AG04449 (cell line): ENCODE data around the gene MPP2.

ENCODE experiments used
- CTCF ChIA-PET: fragments of 350-600 bp; formaldehyde crosslinking; extraction: SDS; loops from one replicate; lab custom pipeline; 2021; ENCODE audit warnings: antibody characterized with exemption; lab: Yijun Ruan, JAX
- POLR2A ChIA-PET: fragments of 400-600, 350-600 bp; formaldehyde crosslinking; extraction: SDS; loops from one replicate; lab custom pipeline; 2020; ENCODE audit warnings: antibody characterized with exemption, inconsistent platforms; lab: Yijun Ruan, JAX
- DNase-seq: peaks from one replicate; pipeline ENCODE4 v3.0.0-alpha.2; 2010; ENCODE audit warnings: low read depth, low spot score
- H3K4me3 ChIP-seq: 2 replicates; pipeline ENCODE4 v1.5.1; 2011; ENCODE audit warnings: low read depth, mild to moderate bottlenecking, control low read depth, low read length
- CTCF ChIP-seq: IDR thresholded peaks from one replicate; pipeline ENCODE4 v1.5.1; 2011; ENCODE audit warnings: mild to moderate bottlenecking, moderate library complexity, low read length, control low read depth, inconsistent platforms; ENCODE audit not compliant: insufficient read depth; ENCODE audit errors: missing control alignments

MPP2 gene

GRCh38 chr17:43911904-43912303 is 4.6 kb upstream of the MPP2 start:
- CTCF ChIA-PET, result interaction anchor here (0.6 to 6.7 kb wide), 8 partner anchors 8 to 85 kb away, joined by 3 to 66 read pairs (median 8); no protein-coding TSS in a partner anchor
- POLR2A ChIA-PET, result no interaction called here
- no peak for TF ChIP-seq CTCF
- H3K4me3 ChIP-seq, result no peak overlapping the region
- no peak for DNase-seq

- ChIA-PET CTCF (interaction anchor here (0.9 to 6.7 kb wide), 35 partner anchors 8 to 728 kb away, joined by 3 to 66 read pairs (median 5); partner anchors contain the start of genes CD300LG, PPY and PYY), POLR2A (no interaction called here)
- no peak overlapping the region for H3K4me3 ChIP-seq
- no peak for DNase-seq
- no peak for TF ChIP-seq CTCF
Observed at GRCh38 chr17:43909537-43910231, 2.3 kb upstream of the MPP2 start.

- no peak for TF ChIP-seq CTCF
- ChIA-PET POLR2A (interaction anchor here (1.6 kb wide), 1 partner anchor 158 kb away, joined by 3 read pairs; the partner anchor contains the start of gene LSM12), CTCF (interaction anchor here (1.0 to 6.7 kb wide), 22 partner anchors 7 to 615 kb away, joined by 3 to 66 read pairs (median 4); no protein-coding TSS in a partner anchor)
- DNase-seq, result no peak
- peak overlapping the region; percentile 74 for H3K4me3 ChIP-seq
Observed at GRCh38 chr17:43907998-43908721, 824 bp upstream of the MPP2 start.

GRCh38 chr17:43906951-43907424 is 348 bp downstream of the MPP2 start:
- DNase-seq, result no peak
- POLR2A ChIA-PET, result interaction anchor here (0.6 kb wide), 2 partner anchors 19 to 54 kb away, joined by 3 read pairs; no protein-coding TSS in a partner anchor
- CTCF ChIA-PET, result interaction anchor here (0.8 to 6.7 kb wide), 13 partner anchors 10 to 136 kb away, joined by 3 to 66 read pairs (median 5); partner anchors contain the start of gene CD300LG
- peak overlapping the region; percentile 74 for H3K4me3 ChIP-seq
- TF ChIP-seq CTCF, result no peak

GRCh38 chr17:43905985-43906852 is 1.1 kb downstream of the MPP2 start:
- ChIA-PET CTCF (interaction anchor here (0.8 to 6.7 kb wide), 7 partner anchors 10 to 90 kb away, joined by 3 to 66 read pairs (median 5); no protein-coding TSS in a partner anchor), POLR2A (interaction anchor here (0.6 kb wide), 1 partner anchor 19 kb away, joined by 3 read pairs; no protein-coding TSS in a partner anchor)
- peak overlapping the region; percentile 74 for H3K4me3 ChIP-seq
- no peak for TF ChIP-seq CTCF
- no peak for DNase-seq
